ENCODE measurements around the gene CACHD1.
"Not testable (repeated sequence)": the region's sequence is repeated elsewhere in the genome, so short reads cannot be mapped to it uniquely, and the experiment has no call there.

The CACHD1 gene

DNA sequence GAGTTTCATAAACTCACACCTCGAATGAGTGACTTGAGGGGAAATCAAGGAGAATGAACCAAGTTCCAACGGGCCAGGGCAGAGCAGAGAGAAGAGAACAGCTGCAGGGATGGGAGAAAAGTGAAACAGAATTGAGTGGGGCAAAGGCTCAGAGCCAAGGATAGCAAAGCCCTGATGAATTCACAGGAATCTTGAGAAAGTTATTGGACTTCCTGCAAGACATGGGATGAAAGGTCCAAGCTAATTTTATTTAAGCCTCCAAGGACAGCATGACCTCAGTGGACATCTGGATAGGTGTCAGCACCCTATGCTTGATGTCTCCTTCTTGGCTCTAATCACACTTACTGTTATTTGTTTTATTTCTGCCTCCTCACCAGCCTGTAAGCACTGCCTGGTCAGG is 232.0 kb downstream of the CACHD1 start:
- DNase-seq (ENCODE audit: low read depth), result no peak

DNA sequence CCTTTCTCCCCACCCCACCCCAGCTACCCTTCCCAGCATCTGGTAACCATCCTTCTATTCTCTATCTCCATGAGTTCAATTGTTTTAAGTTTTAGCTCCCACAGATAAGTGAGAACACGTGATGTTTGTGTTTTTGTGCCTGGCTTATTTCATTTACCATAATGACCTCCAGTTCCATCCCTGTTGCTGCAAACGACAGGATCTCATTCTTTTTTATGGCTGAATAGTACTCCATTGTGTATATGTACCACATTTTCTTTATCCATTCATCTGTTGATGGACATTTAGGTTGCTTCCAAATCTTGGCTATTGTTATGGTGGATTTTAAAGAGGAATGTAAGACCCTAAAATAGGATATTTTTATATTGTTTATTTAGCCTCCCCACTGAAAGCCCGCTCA is 232.7 kb downstream of the CACHD1 start:
- DNase-seq (ENCODE audit: low read depth), result not testable (repeated sequence)

DNA sequence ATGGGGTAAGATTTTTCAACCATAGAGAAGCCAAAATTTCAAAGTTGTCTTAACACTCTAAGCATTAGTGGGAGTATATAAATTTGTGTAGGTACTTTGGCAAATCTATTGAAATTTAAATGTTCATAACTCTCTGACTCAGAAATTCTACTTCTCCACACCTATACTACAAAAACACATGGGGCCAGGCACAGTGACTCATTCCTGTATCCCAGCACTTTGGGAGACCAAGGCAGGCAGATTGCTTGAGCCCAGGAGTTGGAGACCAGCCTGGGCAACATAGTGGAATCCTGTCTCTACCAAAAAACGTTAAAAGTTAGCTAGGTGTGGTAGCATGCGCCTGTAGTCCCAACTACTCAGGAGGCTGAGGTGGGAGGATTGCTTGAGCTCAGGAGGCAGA is 233.7 kb downstream of the CACHD1 start:
- DNase-seq (ENCODE audit: low read depth), result no peak

DNA sequence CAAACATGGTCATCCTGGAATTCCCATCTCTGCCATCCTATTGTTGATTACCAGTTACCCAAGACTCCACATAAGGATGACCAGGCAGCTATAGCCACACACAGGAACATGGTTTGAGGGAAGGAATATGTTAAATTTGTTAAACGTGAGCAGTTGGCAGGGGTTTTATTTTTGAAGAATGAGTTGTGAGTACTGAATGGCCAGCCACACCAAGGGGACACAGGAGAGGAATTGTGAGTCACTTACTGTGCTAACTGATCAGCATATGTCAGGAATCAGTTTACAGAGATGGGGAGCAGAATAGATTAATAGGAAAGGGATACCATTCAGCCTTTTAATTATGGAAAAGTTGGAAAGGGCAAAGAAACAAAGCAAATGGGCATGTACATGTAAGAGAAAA is 235.7 kb downstream of the CACHD1 start:
- no peak for DNase-seq (ENCODE audit: low read depth)

DNA sequence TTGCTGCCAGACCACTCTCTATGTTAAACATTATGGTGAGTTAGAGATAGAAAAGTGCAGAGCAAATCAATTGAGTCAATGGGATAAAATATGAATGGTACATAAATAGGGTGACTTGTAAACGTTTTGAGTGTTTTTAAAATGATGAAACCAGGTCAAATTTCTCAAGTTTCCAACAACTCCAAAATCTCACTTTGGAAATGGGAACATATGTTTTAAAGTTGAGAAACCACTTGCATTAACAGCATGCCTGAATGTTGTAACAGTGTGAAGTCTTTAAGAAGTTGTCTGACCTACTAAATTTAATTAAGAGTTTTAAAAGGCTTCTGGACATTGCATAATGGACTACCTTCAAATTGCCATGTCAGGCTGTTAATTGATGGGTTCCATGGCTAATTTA is 241.3 kb downstream of the CACHD1 start:
- no peak for DNase-seq (ENCODE audit: low read depth)

DNA sequence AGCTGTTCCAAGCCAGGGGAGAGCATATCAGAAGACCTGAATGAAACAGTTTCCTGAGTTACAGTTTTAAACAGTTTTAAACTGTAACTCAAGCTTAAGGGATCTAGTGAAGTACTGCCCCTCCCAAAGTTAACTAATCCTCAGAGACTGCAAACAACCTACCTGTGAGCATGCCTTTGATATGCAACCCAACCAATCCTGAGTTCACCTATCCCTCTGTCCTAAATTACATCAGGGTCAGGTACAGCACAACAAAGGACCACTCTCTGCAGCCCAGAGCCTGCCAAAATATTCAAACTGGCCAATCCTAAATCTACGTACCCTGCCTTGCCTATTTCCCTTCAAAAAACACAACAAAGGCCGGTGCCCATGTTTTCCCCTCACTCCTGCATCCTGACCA is 242.1 kb downstream of the CACHD1 start:
- no peak for DNase-seq (ENCODE audit: low read depth)

DNA sequence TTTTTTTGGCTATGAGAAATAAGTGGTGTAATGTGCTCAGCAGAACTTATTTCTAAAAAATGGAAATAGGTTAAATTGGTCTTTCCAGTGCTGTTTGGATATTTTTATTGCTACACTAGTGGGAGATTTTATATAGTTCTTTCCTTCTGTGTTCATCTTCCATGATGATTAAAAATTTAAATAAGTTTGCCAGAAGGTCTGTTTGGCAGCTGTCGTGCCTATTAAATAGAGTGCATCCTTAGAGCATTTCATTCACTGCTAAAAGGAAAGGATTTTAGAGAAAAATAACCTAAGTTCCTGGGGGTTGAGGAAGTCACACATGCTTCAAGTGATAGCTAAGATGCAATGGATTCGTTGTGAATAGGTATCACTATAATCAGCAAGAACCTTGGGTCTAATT is 245.3 kb downstream of the CACHD1 start:
- no peak for DNase-seq (ENCODE audit: low read depth)

DNA sequence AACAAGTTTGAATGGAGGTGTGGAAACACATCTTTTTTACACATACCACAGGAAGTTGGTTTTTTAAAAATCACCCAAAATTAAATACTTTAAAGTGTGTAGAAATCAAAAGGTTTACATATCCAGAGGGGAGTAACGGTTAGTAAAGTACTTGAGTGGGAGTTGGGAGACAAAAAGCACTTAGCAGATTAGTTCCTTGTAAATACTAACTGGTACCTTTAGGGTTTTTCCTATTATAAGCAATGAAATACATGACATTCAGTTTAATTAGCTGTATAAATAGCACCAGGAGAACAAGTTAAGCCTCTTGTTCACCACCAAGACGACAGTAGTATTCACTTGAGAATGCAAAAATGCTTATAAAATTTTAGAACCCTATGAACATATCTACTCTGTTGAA is 251.2 kb downstream of the CACHD1 start:
- DNase-seq (ENCODE audit: low read depth), result no peak

DNA sequence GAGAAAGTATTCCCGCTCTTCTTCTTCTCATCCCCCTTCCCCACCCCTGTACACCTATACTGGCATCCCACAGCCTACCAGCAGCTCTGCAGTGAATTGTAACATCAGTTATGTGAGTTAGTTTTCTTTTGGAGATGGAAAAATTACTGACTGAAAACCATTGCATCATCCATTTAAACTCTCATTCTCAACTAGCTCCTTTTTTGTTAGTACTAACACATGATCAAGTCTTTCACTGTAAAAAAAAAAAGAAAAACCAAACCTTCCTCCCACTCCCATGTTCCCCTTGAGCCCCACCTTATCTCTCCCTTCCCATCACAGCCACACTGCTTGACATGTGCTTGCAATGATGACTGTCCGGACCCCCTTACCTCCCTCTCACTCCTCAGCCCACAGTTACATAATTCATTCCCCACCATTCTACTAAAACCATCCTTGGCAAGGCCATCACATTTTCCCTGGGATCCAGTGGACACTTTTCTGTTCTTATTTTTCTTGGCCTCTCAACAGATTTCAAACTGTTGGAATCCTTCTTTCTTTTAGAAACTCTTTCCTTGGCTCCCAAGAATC is 251.7 kb downstream of the CACHD1 start:
- no peak for DNase-seq (ENCODE audit: low read depth)

DNA sequence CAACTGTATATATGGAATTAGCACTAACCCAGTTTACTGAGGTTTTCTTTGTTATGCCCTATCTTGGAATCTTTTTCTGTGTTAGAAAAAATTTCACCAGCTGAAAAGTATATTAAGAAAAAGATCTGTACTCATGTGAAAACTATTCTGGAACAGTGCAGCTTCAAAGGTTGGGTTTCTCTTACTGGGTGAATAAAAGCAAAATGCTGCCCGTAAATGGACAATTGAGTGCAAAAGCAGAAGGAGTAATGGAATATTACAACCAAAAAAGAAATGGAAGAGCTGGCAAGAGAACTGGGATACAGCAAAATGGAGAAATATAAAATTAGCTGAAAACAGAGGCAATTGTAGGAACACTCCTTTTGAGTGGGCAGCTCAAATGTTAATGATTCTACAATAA is 257.9 kb downstream of the CACHD1 start:
- no peak for DNase-seq (ENCODE audit: low read depth)

DNA sequence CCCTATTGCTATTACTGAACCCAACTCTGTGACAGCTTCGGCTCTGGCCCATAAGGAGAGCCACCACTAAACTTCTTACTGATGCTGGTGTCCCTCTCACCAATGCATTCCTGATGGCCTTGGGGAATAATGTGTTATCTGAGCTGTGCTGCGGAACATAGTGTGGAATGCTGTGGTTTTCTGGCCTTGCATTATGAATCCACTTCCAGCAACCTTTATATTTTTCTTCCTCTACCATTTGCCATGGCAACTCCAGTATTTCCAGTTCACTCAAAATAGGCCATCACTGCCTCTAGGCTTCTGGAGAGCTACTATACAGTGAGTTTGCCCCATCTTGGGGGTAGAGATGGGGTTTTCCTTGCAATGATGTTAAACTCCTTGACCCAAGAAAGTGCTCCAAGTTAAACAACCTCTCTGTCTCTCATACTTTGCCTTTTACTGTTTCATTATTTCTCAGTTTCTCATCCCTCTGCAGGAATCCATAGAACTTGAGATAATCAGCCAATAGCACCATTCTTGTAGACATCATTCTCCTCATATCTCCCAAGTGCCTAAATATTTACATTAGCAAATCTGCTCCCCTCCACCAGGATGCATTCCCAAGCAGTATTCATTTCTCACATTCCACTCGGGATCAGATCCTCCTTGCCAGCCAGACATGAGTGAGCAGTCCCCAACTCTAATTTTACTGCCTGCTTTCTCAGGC is 263.8 kb downstream of the CACHD1 start:
- no peak for DNase-seq (ENCODE audit: low read depth)

DNA sequence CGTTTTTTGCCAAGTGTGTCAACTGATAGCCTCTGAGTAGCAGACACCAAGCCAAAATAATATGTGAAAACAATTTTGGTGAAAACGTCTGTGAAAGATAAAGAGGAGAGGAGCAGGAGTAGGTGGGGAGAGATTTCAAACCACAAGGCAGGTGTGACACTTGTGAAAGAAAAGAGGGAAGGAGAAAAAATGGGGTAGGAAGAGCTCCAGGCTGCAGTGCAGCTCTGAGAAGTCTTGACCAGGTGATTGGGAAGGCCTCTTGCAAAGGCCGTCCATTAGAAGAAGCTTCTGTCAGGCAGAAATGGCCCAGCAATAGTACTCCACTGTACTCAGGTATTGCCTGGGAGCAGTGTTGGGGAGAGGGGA is 264.3 kb downstream of the CACHD1 start:
- DNase-seq (ENCODE audit: low read depth), result no peak

DNA sequence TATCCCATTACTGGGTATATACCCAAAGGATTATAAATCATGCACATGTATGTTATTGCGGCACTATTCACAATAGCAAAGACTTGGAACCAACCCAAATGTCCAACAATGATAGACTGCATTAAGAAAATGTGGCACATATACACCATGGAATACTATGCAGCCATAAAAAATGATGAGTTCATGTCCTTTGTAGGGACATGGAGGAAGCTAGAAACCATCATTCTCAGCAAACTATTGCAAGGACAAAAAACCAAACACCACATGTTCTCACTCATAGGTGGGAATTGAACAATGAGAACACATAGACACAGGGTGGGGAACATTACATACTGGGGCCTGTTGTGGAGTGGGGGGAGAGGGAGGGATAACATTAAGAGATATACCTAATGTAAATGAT is 270.8 kb downstream of the CACHD1 start:
- not testable (repeated sequence) for DNase-seq (ENCODE audit: low read depth)

Data from T follicular helper cell (primary cell).